AG04450 (cell line): ENCODE results near the gene RTP1. TPM values are rescaled to one million over a fixed set of nuclear protein-coding genes. Genes with fewer than 3 reads are reported as not detected.

ENCODE experiments used
- CTCF ChIA-PET: fragments of 300-600, 350-600 bp; formaldehyde crosslinking; extraction: SDS; loops from one replicate; lab custom pipeline; 2022; ENCODE audit warnings: antibody characterized with exemption, inconsistent platforms; lab: Charles Lee
- POLR2A ChIA-PET: fragments of 350-600 bp; formaldehyde crosslinking; extraction: SDS; loops from one replicate; lab custom pipeline; 2021; ENCODE audit warnings: antibody characterized with exemption, inconsistent platforms; lab: Yijun Ruan, JAX
- DNase-seq: peaks from one replicate; pipeline ENCODE4 v3.0.0-alpha.2; 2011; ENCODE audit warnings: low read depth, low spot score
- H3K27ac ChIP-seq: one replicate; pipeline ENCODE4 v1.5.1; 2012; ENCODE audit warnings: low read depth, low read length, control low read depth
- H3K27me3 ChIP-seq: one replicate; pipeline ENCODE4 v1.6.0; 2012; ENCODE audit warnings: low read length; ENCODE audit not compliant: control insufficient read depth, insufficient read depth
- H3K4me3 ChIP-seq: 2 replicates; pipeline ENCODE4 v1.5.1; 2011; ENCODE audit warnings: mild to moderate bottlenecking, low read depth, low read length, control low read depth
- H3K9me3 ChIP-seq: 2 replicates; pipeline ENCODE4 v1.5.1; 2012; ENCODE audit warnings: low read length; ENCODE audit not compliant: control insufficient read depth, insufficient read depth
- CTCF ChIP-seq: IDR thresholded peaks from 2 replicates; pipeline ENCODE4 v1.5.1; 2011; ENCODE audit warnings: low read depth, low read length, control low read depth, inconsistent platforms
- polyA plus RNA-seq: library from polyadenylated mRNA; depleted of rRNA; stranded (reverse); fragments of >200 nt; gene quantifications from 2 replicates; pipeline ENCODE4 v1.2.3, GENCODE V29; 2011

The RTP1 gene
- polyA plus RNA-seq, 1 experiment, result not detected

GRCh38 chr3:187162265-187162953, 34.9 kb upstream of the RTP1 start:
- no peak for DNase-seq
- CTCF ChIA-PET, result interaction anchor here (0.9 to 6.7 kb wide), 5 partner anchors 23 to 552 kb away, joined by 3 to 157 read pairs (median 62); partner anchors contain the start of gene RPL39L
- POLR2A ChIA-PET, result no interaction called here
- Histone ChIP-seq H3K27me3 (peaks cover 31% of the 10 kb centered on the region), H3K4me3 (no peak overlapping the region), H3K9me3 (peaks cover 9% of the 10 kb centered on the region; the same call in 1 of the 2 replicates), H3K27ac (no peak overlapping the region)
- no peak for TF ChIP-seq CTCF

- Histone ChIP-seq H3K4me3 (no peak overlapping the region), H3K9me3 (peaks cover 1% of the 10 kb centered on the region; the same call in 1 of the 2 replicates), H3K27me3 (peaks cover 18% of the 10 kb centered on the region), H3K27ac (no peak overlapping the region)
- DNase-seq, result no peak
- ChIA-PET CTCF (interaction anchor here (0.5 to 6.7 kb wide), 61 partner anchors 9 to 625 kb away, joined by 3 to 157 read pairs (median 5); partner anchors contain the start of gene RPL39L), POLR2A (interaction anchor here (0.7 kb wide), 1 partner anchor 338 kb away, joined by 4 read pairs; no protein-coding TSS in a partner anchor)
- TF ChIP-seq CTCF, result peak; percentile 67
Measured at GRCh38 chr3:187165144-187165543, 32.1 kb upstream of the RTP1 start.

- Histone ChIP-seq H3K4me3 (no peak overlapping the region), H3K9me3 (no peaks in the 10 kb centered on the region), H3K27ac (no peak overlapping the region), H3K27me3 (peaks cover 10% of the 10 kb centered on the region)
- DNase-seq, result no peak
- CTCF ChIA-PET, result interaction anchor here (0.8 to 6.7 kb wide), 11 partner anchors 14 to 552 kb away, joined by 3 to 157 read pairs (median 6); partner anchors contain the start of gene RPL39L
- POLR2A ChIA-PET, result no interaction called here
- TF ChIP-seq CTCF, result no peak
Measured at GRCh38 chr3:187166750-187167149, 30.5 kb upstream of the RTP1 start.

GRCh38 chr3:187167777-187168176, 29.5 kb upstream of the RTP1 start:
- POLR2A ChIA-PET, result no interaction called here
- Histone ChIP-seq H3K27me3 (peaks cover 4% of the 10 kb centered on the region), H3K27ac (no peak overlapping the region), H3K9me3 (no peaks in the 10 kb centered on the region), H3K4me3 (no peak overlapping the region)
- no peak for TF ChIP-seq CTCF
- no peak for DNase-seq
- CTCF ChIA-PET, result interaction anchor here (0.6 to 6.7 kb wide), 7 partner anchors 16 to 346 kb away, joined by 3 to 157 read pairs (median 4); partner anchors contain the start of gene RPL39L
